ENCODE data around the gene PSMD2.

GRCh38 chr3:184300378-184300720, 1.3 kb downstream of the PSMD2 start:
- TF ChIP-seq POLR2AphosphoS5 (IDR thresholded peaks at IDR 0.05): no peak
- TF ChIP-seq, protein P1, sequence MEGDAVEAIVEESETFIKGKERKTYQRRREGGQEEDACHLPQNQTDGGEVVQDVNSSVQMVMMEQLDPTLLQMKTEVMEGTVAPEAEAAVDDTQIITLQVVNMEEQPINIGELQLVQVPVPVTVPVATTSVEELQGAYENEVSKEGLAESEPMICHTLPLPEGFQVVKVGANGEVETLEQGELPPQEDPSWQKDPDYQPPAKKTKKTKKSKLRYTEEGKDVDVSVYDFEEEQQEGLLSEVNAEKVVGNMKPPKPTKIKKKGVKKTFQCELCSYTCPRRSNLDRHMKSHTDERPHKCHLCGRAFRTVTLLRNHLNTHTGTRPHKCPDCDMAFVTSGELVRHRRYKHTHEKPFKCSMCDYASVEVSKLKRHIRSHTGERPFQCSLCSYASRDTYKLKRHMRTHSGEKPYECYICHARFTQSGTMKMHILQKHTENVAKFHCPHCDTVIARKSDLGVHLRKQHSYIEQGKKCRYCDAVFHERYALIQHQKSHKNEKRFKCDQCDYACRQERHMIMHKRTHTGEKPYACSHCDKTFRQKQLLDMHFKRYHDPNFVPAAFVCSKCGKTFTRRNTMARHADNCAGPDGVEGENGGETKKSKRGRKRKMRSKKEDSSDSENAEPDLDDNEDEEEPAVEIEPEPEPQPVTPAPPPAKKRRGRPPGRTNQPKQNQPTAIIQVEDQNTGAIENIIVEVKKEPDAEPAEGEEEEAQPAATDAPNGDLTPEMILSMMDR (IDR thresholded peaks at IDR 0.05): no peak
- no peak for TF ChIP-seq POLR2A (IDR thresholded peaks at IDR 0.05; ENCODE audit: low read depth)
- TF ChIP-seq EP300 (IDR thresholded peaks at IDR 0.05): no peak

Measured in esophagus muscularis mucosa (tissue), 4 donors.